ENCODE results near the gene MYO10. TPM values are rescaled to one million over a fixed set of nuclear protein-coding genes. Genes with fewer than 3 reads are reported as not detected.

The MYO10 gene
- total RNA-seq, 1 donor from 2014 or later: 0.26 TPM

- Mint-ChIP-seq H3K36me3 (ENCODE audit: low read depth) (no peaks in the 10 kb centered on the region), H3K27me3 (no peaks in the 10 kb centered on the region), H3K4me3 (no peak overlapping the region), H3K4me1 (no peaks in the 10 kb centered on the region), H3K27ac (no peak overlapping the region), H3K9me3 (peaks cover 4% of the 10 kb centered on the region)
- no peak for DNase-seq
- intact Hi-C loops (cut with micrococcal nuclease): no loop called here
These were observed 17.0 kb downstream of the MYO10 start for GRCh38 chr5:16918891-16919671.

DNA sequence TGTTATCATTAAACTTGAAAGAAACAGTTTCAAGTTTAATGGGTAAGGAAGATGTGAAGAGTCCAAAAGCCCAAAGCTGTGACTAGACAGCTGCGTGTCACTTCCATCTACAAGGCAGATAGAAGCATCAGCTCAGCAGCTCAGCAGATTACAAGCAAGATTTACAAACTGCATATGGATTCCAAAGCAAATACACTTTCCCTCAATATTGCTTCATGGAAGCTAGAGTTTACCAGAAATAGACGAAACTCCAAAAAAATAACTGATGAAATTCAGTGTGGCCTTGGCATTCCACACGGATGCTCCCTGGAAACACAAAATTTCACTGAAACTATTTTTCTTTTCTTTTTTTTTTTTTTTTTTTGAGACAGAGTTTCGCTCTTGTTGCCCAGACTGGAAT is 17.9 kb downstream of the MYO10 start:
- peaks cover 4% of the 10 kb centered on the region for H3K9me3 Mint-ChIP-seq
- no peaks in the 10 kb centered on the region for H3K36me3 Mint-ChIP-seq (ENCODE audit: low read depth)
- no peaks in the 10 kb centered on the region for H3K4me1 Mint-ChIP-seq
- DNase-seq: no peak
- H3K4me3 Mint-ChIP-seq: no peak overlapping the region
- H3K27me3 Mint-ChIP-seq: no peaks in the 10 kb centered on the region
- intact Hi-C loops (cut with micrococcal nuclease): no loop called here
- no peak overlapping the region for H3K27ac Mint-ChIP-seq

- no peaks in the 10 kb centered on the region for H3K4me1 Mint-ChIP-seq
- H3K27ac Mint-ChIP-seq: no peak overlapping the region
- H3K9me3 Mint-ChIP-seq: peaks cover 4% of the 10 kb centered on the region
- intact Hi-C loops (cut with micrococcal nuclease): no loop called here
- H3K4me3 Mint-ChIP-seq: no peak overlapping the region
- H3K27me3 Mint-ChIP-seq: no peaks in the 10 kb centered on the region
- no peak for DNase-seq
- H3K36me3 Mint-ChIP-seq (ENCODE audit: low read depth): no peaks in the 10 kb centered on the region
These were observed 19.7 kb downstream of the MYO10 start for GRCh38 chr5:16916262-16916878.

DNA sequence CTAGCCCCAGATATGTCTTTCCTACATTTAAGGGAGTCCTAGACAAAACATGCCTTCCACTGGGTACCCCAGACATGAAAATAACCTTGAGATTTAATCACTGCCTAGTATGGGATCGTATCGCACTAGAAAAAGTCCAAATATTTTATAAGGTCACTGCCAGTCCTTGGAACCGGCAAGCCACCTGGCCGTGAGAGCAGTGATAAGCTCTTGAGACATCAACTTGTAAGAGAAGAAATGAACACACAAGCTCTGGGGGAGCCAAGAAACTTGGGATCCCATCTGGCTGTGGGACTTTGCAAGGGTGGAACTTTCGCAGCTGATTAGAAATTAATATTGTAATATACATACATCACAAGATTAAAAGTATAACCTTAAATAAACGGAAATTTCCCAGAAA is 21.5 kb downstream of the MYO10 start:
- no peak overlapping the region for H3K4me3 Mint-ChIP-seq
- intact Hi-C loops (cut with micrococcal nuclease): no loop called here
- H3K36me3 Mint-ChIP-seq (ENCODE audit: low read depth): no peaks in the 10 kb centered on the region
- no peaks in the 10 kb centered on the region for H3K27me3 Mint-ChIP-seq
- no peak overlapping the region for H3K27ac Mint-ChIP-seq
- peaks cover 4% of the 10 kb centered on the region for H3K9me3 Mint-ChIP-seq
- no peaks in the 10 kb centered on the region for H3K4me1 Mint-ChIP-seq
- no peak for DNase-seq

- Mint-ChIP-seq H3K36me3 (ENCODE audit: low read depth) (no peaks in the 10 kb centered on the region), H3K27me3 (no peaks in the 10 kb centered on the region), H3K27ac (no peak overlapping the region), H3K9me3 (peaks cover 4% of the 10 kb centered on the region), H3K4me1 (no peaks in the 10 kb centered on the region), H3K4me3 (no peak overlapping the region)
- DNase-seq: no peak
- intact Hi-C loops (cut with micrococcal nuclease): no loop called here
These were observed 22.0 kb downstream of the MYO10 start for GRCh38 chr5:16914108-16914435.

DNA sequence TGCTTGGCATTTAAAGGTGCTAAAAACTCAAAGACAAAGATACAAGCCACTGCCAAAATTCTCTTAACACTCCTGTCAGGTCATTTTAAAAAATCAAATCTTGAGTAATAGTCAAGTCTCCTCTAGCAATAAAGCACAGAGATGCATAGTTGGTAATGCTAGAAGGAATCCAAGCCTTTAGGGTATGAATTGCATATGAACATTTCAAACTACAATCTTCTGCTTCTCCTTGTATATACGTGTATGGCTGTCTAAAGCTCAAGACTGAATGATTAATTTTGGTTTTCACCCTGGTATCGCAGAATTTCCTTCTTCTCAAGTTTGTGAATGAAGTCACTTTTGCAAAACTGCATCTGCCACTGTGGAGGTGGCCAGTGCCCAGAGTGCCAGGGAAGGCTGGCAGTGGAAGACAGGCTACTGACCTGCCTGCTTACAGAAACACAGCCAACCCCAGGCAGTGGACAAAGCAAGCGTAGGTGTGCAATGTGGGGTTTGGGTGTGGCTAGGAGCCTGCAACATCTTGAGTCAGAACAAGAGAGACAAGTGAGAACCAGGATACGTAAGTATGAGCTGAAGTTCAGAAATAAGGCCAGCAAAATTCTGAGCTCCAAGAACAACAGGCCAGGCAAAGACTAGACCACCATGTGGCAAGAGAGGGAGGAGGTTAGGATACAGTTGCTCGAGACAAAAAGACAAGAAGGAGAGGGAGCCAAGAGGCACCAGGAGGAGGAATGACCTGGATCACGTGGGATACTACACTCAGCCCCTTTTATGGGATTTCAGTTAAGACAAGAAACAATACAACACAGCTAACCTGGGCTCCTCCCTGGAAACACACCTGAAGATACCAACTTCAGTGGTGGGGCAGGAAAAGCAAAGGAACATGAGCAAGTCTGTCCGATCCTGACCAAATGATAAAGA is 22.6 kb downstream of the MYO10 start:
- Mint-ChIP-seq H3K4me3 (no peak overlapping the region), H3K4me1 (no peaks in the 10 kb centered on the region)

GRCh38 chr5:16912080-16912479 is 24.0 kb downstream of the MYO10 start:
- Mint-ChIP-seq H3K27me3 (no peaks in the 10 kb centered on the region), H3K27ac (no peak overlapping the region), H3K36me3 (ENCODE audit: low read depth) (no peaks in the 10 kb centered on the region), H3K9me3 (peaks cover 4% of the 10 kb centered on the region), H3K4me1 (no peaks in the 10 kb centered on the region), H3K4me3 (no peak overlapping the region)
- intact Hi-C loops (cut with micrococcal nuclease): no loop called here
- no peak for DNase-seq

More for the DNA sequence above, 22.6 kb downstream of the MYO10 start:
- Mint-ChIP-seq H3K27me3 (no peaks in the 10 kb centered on the region), H3K27ac (no peak overlapping the region), H3K9me3 (peaks cover 4% of the 10 kb centered on the region), H3K36me3 (ENCODE audit: low read depth) (no peaks in the 10 kb centered on the region)
- no peak for DNase-seq
- intact Hi-C loops (cut with micrococcal nuclease): no loop called here

DNA sequence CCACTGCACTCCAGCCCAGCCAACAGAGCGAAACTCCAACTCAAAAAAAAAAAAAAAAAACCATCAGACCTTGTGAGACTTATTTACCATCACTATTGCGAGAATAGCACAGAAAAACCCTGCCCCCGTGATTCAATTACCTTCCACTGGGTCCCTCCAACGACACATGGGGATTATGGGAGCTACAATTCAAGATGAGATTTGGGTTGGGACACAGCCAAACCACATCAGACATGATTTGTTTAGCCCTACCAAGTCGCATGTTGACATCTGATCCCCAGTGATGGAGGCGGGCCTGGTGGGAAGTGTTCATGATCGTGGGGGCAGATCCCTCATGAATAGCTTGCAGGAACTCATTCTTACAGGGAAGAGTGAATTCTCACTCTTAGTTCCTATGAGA is 26.6 kb downstream of the MYO10 start:
- no peak overlapping the region for H3K4me3 Mint-ChIP-seq
- intact Hi-C loops (cut with micrococcal nuclease): no loop called here
- H3K27me3 Mint-ChIP-seq: no peaks in the 10 kb centered on the region

DNA sequence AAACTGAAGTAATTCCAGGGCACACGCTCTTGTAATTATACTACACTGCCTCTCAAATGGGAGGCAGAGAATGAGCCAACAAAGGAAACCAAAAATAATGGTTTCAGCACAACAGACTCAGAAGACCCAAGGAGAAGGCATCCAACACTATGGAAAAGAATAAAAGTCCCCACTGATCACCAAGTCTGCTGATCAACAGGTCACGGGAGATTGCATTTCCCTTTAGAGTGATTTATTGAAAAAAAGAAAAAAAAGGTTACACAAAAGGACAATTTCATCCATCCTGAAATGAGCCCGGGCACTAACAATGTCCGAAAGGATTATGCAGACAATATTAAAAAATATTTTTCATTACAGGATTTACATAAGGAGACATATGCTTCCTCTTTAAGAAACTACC is 28.8 kb downstream of the MYO10 start:
- intact Hi-C loops (cut with micrococcal nuclease): no loop called here
- no peaks in the 10 kb centered on the region for H3K9me3 Mint-ChIP-seq
- no peaks in the 10 kb centered on the region for H3K27me3 Mint-ChIP-seq
- no peaks in the 10 kb centered on the region for H3K4me1 Mint-ChIP-seq
- no peak for DNase-seq
- H3K4me3 Mint-ChIP-seq: no peak overlapping the region
- no peak overlapping the region for H3K27ac Mint-ChIP-seq
- no peaks in the 10 kb centered on the region for H3K36me3 Mint-ChIP-seq (ENCODE audit: low read depth)

More for the DNA sequence above, 26.6 kb downstream of the MYO10 start:
- Mint-ChIP-seq H3K27ac (no peak overlapping the region), H3K4me1 (no peaks in the 10 kb centered on the region), H3K9me3 (no peaks in the 10 kb centered on the region), H3K36me3 (ENCODE audit: low read depth) (no peaks in the 10 kb centered on the region)
- DNase-seq: no peak

DNA sequence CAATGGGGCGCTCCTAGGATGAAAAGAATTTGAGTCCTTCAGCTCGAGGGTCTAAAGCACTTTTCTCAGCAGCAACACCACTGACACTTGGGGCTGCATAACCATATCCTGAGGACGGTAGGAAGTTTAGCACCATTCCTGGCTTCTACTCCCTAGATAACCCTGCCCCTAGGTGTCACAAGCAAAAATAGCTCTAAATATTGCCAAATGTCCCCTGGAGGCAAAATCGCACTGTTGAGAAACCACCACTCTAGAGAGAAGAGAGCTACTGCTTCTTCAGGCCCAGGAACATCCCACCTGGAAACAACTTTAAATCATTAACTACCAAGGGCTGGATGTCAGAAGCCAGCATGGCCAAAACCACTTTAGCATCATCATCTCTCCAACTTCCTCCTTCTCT is 29.8 kb downstream of the MYO10 start:
- Mint-ChIP-seq H3K4me1 (no peaks in the 10 kb centered on the region), H3K27ac (no peak overlapping the region), H3K27me3 (no peaks in the 10 kb centered on the region), H3K4me3 (no peak overlapping the region), H3K9me3 (no peaks in the 10 kb centered on the region), H3K36me3 (ENCODE audit: low read depth) (no peaks in the 10 kb centered on the region)
- intact Hi-C loops (cut with micrococcal nuclease): no loop called here
- DNase-seq: no peak

DNA sequence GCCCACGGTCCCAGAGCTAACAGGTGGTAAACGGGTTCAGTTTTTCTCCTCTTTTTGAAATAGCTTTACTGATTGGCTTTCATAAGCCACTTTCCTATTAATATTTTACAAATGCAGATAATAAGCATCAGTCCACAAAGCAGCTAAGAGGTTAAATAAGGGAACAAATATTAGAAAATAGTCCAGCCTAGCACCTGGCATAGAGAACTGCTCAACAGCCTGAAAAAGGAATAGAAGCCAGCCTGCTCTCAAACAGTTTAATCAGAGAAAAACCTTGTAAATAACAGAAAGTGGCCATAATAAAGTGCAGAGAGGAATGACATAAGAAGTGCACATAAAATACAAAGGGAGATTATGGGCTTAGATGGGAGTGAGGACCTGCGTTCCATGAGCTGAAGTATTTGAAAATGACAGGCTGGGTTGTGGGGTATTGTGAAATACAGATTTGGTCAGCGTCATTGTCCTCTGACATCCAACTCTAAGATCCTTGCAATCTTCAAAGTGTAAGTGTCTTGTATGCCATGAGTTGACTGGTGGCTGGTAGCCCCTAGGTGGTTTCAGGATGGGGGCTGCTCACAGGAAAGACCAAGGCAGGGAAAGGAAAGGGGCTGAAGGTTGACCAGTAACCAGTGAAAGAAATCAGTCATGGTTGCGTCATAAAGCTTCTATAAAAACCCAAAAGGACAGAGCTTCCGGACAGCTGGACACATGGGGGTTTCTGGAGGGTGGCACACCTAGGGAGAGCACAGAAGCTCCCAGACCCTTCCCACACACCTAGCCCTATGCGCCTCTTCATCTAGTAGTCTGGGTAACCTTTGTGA is 32.4 kb downstream of the MYO10 start:
- Mint-ChIP-seq H3K27ac (no peak overlapping the region), H3K9me3 (no peaks in the 10 kb centered on the region), H3K4me1 (no peaks in the 10 kb centered on the region), H3K36me3 (ENCODE audit: low read depth) (no peaks in the 10 kb centered on the region), H3K4me3 (no peak overlapping the region), H3K27me3 (no peaks in the 10 kb centered on the region)
- DNase-seq: no peak
- intact Hi-C loops (cut with micrococcal nuclease): no loop called here

GRCh38 chr5:16902846-16903245 is 33.2 kb downstream of the MYO10 start:
- Mint-ChIP-seq H3K27ac (no peak overlapping the region), H3K36me3 (ENCODE audit: low read depth) (no peaks in the 10 kb centered on the region), H3K4me3 (no peak overlapping the region), H3K9me3 (no peaks in the 10 kb centered on the region), H3K27me3 (no peaks in the 10 kb centered on the region), H3K4me1 (no peaks in the 10 kb centered on the region)
- DNase-seq: no peak
- intact Hi-C loops (cut with micrococcal nuclease): no loop called here

DNA sequence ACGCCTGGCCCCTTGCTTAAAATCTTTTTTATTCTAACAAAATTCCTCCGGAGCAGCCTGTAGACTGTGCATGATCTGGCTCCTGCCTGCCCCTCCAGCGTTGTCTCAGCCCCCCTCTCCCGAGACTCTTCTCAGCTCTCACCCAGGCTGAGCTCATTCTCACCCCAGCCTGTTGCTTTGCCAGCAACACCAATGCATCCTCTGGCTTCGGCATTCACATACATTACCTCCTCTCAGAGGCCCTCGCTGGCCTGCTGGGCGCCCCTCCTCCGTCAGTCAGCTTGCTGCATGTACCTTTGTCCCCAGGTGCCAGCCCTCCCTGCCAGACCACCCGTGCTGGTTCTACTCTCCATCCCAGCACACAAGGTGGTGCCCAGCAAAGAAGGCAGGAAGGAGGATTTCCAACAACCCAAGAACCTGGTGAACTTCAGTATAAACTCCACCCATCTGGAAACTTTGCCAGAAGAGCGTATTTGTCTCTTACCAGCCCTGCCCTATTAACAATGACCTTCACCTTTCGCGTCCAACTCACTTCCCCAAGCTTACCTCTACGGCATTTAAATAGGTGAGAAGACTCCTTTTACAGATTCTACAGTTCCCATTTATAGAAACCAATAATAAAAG is 35.0 kb downstream of the MYO10 start:
- no peak overlapping the region for H3K27ac Mint-ChIP-seq
- intact Hi-C loops (cut with micrococcal nuclease): no loop called here
- no peaks in the 10 kb centered on the region for H3K4me1 Mint-ChIP-seq
- H3K27me3 Mint-ChIP-seq: no peaks in the 10 kb centered on the region
- no peaks in the 10 kb centered on the region for H3K9me3 Mint-ChIP-seq
- no peak overlapping the region for H3K4me3 Mint-ChIP-seq
- no peaks in the 10 kb centered on the region for H3K36me3 Mint-ChIP-seq (ENCODE audit: low read depth)
- DNase-seq: no peak
